GM10266 (cell line): ENCODE data around the gene RASAL3.

Experiments used
- DNase-seq: peaks from one replicate; pipeline ENCODE4 v3.0.0; 2012; ENCODE audit errors: extremely low spot score
- TF ChIP-seq, protein P1 (sequence below): IDR thresholded peaks from 2 replicates; pipeline ENCODE4 v1.5.1; 2012; ENCODE audit warnings: mild to moderate bottlenecking, low read depth; ENCODE audit not compliant: control insufficient read depth, insufficient read depth; ENCODE audit errors: missing control alignments

Gene RASAL3

DNA sequence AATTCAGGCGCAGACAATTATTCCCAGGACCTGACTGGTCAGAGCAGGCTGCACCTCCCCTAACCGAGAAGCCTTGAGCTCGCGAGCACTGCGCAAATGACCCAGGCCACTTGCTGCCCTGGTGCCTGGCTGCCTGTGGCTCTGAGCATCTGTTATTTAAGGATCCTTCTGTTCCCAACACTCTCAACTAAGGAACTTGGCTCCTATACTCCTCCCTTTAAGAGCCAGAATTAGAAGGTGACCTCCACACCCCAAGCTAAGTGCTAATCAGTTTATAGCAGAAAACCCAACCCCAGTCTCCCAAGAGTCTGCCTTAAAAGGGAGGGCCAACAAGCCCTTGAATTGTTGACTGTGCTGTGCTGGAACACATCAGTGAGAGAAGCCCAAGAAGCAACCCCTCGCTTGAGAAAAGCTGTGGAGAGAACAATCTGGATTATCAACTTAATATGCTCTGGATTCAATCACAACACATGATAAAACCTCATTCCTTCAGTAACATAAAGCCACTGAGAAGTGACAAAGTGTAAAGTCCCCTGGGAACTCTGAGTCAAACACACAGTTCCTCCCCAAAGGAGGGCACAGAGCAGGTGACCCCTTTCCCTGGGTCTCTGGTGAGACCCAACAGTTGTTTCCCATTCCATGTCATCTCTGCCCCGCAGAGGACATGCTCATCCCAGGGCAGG, 60.1 kb downstream of the RASAL3 start:
- DNase-seq, result no peak
- TF ChIP-seq, protein P1, sequence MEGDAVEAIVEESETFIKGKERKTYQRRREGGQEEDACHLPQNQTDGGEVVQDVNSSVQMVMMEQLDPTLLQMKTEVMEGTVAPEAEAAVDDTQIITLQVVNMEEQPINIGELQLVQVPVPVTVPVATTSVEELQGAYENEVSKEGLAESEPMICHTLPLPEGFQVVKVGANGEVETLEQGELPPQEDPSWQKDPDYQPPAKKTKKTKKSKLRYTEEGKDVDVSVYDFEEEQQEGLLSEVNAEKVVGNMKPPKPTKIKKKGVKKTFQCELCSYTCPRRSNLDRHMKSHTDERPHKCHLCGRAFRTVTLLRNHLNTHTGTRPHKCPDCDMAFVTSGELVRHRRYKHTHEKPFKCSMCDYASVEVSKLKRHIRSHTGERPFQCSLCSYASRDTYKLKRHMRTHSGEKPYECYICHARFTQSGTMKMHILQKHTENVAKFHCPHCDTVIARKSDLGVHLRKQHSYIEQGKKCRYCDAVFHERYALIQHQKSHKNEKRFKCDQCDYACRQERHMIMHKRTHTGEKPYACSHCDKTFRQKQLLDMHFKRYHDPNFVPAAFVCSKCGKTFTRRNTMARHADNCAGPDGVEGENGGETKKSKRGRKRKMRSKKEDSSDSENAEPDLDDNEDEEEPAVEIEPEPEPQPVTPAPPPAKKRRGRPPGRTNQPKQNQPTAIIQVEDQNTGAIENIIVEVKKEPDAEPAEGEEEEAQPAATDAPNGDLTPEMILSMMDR, result no peak

DNA sequence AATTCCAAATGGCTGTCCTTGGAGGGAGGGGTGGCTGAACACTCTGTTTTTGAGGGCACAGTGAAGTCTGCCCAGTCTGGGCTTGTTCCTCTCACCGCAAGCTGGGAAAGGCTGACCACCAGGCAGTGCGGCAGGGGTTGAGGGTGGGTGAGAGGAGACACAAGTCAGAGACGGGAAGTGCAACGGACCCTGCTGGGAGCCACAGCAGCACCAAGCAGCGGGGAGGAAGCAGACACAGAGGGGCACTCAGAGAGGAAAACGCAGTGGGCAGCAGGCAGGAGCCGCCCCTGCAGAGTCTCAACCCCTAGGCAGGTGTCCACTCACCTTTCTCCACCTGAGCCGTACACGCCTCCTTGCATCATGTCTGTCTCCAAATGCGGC, 61.2 kb downstream of the RASAL3 start:
- DNase-seq, result no peak
- TF ChIP-seq, protein P1, result no peak

DNA sequence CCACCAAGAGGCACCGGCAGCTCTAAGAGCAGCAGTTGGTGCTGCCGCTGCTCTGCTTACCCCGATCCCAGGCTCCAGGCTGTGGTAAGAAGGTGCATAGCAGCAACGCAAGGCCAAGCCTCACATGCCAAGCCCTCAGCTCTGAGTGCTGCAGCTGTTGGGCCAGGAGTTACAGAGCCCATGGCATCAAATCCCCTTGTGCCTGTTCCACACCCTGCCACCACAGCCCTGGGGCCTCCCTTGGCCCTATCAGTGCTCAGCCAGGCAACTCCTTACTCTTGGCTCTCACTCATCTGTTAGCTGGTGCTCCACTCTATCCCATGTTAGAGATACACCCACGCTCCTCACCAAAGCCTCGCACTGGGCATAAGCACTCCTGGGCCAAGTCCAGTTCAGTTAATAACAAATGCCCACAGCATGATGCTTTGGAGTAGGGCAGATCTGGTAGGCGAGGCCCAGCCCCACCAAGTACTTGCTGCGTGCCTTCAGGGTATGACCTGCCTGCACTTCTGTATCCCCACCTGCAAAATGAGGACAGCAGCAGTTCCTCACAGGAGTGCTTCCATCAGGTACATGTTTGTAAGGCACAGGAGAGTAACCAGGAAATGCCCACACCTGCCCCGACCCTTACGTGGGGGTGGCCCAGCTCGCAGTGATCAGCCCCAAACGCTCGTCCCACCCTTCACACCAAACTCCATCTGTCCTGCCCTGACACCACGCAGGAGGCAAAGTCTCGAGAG, 61.8 kb downstream of the RASAL3 start:
- TF ChIP-seq, protein P1, result no peak
- no peak for DNase-seq
